Activated CD8-positive, alpha-beta memory T cell treated with anti-CD3 and anti-CD28 coated beads for 36 hours (primary cell): ENCODE data around the gene GGT5. TPM values are rescaled to one million over a fixed set of nuclear protein-coding genes. Genes with fewer than 3 reads are reported as not detected.
"Not testable (repeated sequence)": the region's sequence is repeated elsewhere in the genome, so short reads cannot be mapped to it uniquely, and the experiment has no call there.

Experiments used
- CTCF ChIA-PET: fragments of 350-600 bp; sonication (Branson Sonifier 250); formaldehyde crosslinking; loops from one replicate; lab custom pipeline; 2021; ENCODE audit warnings: antibody characterized with exemption; lab: Charles Lee
- POLR2A ChIA-PET: fragments of 350-600 bp; sonication (Branson Sonifier 250); formaldehyde crosslinking; loops from one replicate; lab custom pipeline; 2021; ENCODE audit warnings: antibody characterized with exemption; lab: Charles Lee
- total RNA-seq, 2 experiments: library from RNA; stranded (reverse); gene quantifications; one replicate each; pipeline ENCODE4 v1.2.3, GENCODE V29; 2021

GGT5 gene
- total RNA-seq, 2 experiments from 2014 or later: not detected

DNA sequence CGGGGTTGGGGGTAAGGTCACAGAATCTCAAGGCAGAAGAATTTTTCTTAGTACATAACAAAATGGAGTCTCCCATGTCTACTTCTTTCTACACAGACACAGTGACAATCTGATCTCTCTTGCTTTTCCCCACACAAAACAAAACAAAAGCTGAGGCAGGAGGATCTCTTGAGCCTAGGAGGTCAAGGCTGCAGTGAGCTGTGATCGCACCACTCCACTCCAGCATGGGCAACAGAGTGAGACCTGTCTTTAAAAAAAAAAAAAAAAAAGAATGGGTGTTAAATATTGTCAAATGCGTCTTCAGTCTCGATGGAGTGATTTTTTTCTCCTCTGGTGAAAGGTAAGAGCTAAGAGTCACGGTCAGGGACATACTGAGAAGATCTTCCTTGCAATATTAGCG is 33.2 kb downstream of the GGT5 start:
- CTCF ChIA-PET, POLR2A ChIA-PET: not testable (repeated sequence)

DNA sequence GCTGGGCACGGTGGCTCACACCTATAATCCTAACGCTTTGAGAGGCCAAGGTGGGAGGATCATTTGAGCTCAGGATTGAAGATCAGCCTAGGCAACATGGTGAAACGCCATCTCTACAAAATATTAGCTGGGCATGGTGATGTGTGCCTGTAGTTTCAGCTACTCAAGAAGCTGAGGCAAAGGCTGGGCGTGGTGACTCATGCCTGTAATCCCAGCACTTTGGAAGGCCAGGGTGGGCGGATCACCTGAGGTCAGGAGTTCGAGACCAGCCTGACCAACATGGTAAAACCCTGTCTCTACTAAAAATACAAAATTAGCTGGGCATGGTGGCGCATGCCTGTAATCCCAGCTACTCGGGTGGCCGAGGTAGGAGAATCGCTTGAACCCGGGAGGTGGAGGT is 34.5 kb downstream of the GGT5 start:
- POLR2A ChIA-PET, CTCF ChIA-PET: not testable (repeated sequence)

DNA sequence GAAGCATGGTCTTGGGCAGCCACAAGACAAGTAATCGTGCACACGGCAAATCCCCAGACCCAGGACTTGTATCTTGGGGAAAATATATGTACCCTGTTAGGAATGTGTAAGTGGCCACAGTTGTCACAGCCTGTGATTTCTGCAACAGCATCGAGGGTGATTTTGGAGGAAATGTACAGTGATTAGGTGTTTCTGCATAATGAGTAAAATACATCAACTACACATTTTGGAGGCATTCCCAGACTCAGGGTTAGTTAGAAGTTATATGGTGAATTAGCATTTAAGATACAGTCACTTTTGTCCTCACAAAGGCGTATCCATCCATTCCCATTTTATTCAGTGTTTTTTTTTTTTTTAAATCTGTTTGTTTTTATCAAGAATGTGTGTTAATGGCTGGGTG is 35.2 kb downstream of the GGT5 start:
- ChIA-PET CTCF (interaction anchor here (0.6 kb wide), 1 partner anchor 173 kb away, joined by 7 read pairs; no protein-coding TSS in a partner anchor), POLR2A (no interaction called here)

DNA sequence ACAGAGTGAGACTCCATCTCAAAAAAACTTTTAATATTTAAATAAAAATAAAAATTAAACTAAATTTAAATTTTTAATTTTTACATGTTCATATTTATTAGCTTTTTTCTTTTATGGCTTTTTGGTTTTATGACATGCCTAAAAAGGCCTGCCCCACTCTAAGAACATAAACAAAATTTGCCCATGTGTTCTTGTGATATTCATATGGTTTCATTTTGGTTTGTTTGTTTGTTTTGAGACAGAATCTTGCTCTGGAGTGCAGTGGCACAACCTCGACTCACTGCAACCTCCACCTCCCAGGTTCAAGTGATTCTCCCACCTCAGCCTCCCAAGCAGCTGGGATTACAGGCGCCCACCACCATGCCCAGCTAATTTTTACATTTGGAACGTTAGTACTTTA is 35.9 kb downstream of the GGT5 start:
- POLR2A ChIA-PET: no interaction called here
- CTCF ChIA-PET: interaction anchor here (0.7 kb wide), 1 partner anchor 10 kb away, joined by 3 read pairs; no protein-coding TSS in a partner anchor

DNA sequence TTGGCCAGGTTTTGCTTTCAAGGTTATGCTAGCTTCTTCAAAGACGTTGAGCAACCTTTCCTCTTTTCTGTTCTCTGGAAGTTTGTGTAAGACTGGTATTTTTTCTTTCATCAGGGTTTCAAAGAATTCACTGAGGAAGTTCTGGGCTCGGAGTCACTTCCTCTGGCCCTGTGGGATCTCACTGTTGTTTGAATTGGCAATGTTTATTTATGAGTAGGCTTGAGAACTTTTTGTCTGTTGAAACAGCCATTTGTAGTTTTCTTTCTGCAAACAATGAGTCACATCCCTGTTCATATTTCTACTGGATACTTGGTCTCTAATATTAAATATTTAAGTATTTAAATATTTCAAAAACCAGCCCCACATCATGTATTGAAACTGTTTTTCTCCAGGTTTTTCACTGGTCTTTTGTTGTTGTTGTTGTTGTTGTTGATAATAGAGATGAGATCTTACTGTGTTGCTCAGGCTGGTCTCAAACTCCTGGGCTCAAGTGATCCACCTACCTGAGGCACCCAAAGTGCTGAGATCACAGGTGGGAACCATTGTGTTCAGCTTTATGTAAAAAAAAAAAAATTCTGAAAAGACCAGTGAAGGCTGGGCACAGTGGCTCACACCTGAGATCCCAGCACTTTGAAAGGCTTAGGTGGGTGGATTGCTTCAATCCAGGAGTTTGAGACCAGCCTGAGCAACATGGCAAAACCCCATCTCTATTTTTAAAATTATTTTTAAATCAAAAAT is 36.7 kb downstream of the GGT5 start:
- ChIA-PET POLR2A (interaction anchor here (0.6 kb wide), 1 partner anchor 77 kb away, joined by 3 read pairs; no protein-coding TSS in a partner anchor), CTCF (interaction anchor here (0.7 kb wide), 1 partner anchor 11 kb away, joined by 3 read pairs; no protein-coding TSS in a partner anchor)

DNA sequence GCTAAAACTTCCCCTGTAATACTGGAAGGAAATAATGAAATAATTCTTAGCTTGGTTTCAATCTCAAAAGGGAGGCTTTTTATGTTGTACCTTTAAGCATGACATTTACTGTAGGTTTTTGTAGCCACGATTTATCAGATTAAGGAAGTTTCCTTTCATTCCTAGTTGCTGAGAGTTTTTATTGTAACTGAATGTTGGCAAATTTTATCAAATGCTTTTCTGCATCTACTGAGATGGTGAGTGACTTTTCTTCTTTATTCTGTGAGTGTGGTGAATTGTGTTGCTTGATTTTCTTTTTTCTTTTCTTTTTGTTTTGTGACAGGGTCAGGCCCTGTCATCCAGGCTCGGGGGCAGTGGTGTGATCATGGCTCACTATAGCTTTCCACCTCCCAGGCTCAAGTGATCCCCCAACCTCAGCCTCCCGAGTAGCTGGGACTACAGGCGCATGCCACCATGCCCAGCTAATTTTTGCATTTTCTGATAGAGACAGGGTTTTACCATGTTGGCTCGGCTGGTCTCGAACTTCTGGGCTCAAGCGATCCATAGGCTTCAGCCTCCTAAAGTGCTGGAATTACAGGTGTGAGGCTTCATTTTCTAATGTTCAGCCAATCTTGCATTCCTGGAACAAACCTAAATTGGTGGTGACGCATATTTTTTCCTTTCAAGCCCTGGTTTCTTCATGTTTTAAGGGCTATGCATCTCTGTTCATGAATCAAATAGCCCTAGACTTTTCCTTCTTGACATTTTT is 37.4 kb downstream of the GGT5 start:
- POLR2A ChIA-PET: no interaction called here

DNA sequence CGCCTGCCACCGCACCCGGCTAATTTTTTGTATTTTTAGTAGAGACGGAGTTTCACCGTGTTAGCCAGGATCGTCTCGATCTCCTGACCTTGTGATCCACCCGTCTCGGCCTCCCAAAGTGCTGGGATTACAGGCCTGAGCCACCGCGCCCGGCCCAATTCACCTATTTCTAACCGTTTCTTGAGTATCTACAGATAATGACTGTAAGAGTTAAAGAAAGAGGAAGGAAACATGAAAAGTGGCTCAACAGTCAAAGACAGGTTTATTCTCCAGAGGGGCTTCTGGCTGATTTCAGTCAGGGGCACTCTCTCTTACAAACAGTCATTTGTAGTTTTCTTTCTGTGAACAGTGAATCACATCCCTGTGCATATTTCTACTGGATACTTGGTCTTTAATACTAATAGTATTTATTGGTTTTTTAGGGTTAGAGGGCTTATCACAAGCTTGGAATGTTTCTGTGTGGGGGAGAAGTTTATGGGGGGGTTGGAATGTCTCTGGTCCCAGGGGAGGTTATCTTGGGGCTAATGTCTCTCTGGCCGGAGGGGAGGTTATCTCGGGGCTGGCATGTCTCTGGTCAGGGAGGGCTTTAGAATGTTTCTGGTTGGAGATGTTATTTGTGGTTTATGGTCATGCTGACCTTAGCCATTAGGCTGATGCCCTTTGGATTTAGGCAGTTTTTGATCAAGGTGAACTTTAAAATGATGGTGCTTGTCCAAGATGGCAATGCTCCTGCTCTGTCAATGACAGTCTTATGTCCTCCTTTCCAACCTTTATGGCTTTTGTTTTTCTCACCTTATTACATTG is 38.2 kb downstream of the GGT5 start:
- POLR2A ChIA-PET, CTCF ChIA-PET: not testable (repeated sequence)

More for the DNA sequence above, 37.4 kb downstream of the GGT5 start:
- CTCF ChIA-PET: no interaction called here

DNA sequence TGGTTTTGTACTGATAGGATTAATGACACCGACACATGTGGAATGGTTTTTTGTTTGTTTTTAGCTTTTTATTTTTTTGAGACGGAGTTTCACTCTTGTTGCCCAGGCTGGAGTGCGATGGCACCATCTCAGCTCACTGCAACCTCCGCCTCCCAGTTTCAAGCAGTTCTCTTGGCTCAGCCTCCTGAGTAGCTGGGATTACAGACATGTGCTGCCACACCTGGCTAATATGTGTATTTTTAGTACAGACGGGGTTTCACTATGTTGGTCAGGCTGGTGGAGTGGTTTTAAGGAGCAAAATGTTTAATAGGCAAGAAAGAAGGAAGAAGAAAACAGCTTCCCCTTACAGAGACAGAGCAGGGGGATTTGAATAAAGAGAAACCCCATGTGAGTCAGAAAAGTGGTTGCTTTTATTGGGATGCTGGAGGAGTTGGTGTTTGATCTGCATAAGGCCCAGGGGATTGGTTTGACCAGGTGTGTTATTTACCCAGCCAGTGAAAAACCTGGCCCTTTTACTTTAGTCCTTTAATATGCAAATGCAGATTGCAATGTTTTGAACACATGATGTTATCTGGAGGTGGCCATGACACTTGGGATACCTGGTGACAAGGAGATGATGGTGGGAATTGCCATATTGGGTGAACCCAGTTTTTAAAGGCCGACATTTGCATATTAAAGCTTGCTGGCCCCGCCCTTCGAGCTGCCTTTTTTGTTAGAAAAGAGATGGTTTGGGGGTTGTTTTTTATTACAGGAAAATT is 39.3 kb downstream of the GGT5 start:
- ChIA-PET CTCF (interaction anchor here (0.9 kb wide), 1 partner anchor 37 kb away, joined by 3 read pairs; no protein-coding TSS in a partner anchor), POLR2A (no interaction called here)

DNA sequence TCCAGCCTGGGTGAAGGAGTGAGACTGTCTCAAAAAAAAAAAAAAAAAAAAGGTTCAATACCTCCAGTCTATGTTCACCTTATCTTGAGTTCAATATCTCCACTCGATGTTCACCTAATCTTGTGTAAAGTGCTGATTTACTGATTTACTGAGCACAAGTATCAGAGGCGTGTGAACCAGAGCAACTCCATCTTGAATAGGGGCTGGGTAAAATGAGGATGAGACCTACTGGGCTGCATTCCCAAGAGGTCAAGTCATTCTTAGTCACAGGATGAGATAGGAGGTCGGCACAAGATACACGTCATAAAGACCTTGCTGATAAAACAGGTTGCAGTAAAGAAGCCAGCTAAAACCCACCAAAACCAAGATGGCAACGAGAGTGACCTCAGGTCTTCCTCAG is 41.0 kb downstream of the GGT5 start:
- POLR2A ChIA-PET: not testable (repeated sequence)
- CTCF ChIA-PET: interaction anchor here (0.7 kb wide), 1 partner anchor 1070 kb away, joined by 5 read pairs; no protein-coding TSS in a partner anchor

DNA sequence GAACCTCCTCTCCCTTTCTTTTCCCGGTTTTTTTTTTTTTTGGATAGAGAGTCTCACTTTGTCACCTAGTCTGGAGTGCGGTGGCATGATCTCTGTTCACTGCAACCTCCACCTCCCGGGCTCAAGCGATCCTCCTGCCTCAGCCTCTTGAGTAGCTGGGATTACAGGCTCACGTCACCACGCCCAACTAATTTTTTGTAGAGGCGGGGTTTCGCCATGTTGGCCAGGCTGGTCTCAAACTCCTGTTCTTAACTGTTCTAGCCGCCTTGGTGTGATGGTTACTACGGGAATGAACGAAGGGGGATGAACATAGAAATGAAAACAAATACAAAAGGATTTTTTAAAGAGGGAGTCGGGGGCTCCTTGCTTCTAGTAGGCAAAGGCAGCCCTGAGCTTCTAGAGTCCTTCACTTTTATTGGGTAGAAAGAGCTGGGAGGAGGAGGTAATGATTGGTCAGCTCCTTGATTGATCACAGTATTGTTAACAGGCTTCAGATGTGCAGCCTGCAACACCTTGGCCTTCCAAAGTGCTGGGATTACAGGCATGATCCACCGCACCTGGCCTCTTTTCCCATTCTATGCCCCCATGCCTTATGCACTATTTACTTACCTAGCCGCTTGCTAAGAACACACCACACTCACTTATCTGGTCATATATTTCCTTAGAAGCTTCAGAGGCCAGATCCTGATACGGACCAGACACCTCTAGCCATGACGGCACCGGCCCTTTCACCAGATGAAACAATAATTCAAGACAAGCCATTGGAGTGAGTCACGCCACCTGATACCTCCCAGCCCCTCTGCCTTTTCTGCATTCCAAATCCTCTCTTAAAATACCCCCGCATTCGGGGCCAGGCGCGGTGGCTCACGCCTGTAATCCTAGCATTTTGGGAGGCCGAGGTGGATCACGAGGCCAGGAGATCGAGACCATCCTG is 42.9 kb downstream of the GGT5 start:
- POLR2A ChIA-PET: no interaction called here

DNA sequence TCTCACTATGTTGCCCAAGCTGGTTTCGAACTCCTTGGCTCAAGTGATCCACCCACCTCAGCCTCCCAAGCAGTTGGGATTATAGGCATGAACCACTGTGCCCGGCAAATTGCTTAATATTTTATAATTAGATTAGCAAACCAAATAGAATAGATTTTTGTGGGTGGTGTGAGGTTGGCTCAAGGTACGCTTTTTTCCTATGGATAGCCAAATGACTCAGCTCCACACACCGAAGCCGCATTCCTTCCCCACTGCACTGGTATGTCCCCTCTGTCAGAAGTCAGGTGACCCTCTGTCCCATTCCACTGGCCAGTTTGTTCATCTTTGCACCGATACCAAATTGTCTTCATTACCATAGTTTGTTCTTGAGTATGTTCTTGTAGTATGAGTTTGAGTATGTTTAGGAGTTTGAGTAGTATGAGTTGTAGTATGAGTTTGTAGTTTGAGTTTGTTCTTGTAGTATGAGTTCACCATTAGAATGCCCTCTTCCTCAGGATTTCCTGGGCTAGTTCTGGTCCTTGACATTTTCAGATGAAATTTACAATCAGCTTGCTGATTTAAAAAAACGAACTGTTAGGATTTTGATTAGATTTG is 44.2 kb downstream of the GGT5 start:
- ChIA-PET POLR2A (no interaction called here), CTCF (no interaction called here)

More for the DNA sequence above, 42.9 kb downstream of the GGT5 start:
- CTCF ChIA-PET: interaction anchor here (1.4 kb wide), 1 partner anchor 29 kb away, joined by 3 read pairs; no protein-coding TSS in a partner anchor

DNA sequence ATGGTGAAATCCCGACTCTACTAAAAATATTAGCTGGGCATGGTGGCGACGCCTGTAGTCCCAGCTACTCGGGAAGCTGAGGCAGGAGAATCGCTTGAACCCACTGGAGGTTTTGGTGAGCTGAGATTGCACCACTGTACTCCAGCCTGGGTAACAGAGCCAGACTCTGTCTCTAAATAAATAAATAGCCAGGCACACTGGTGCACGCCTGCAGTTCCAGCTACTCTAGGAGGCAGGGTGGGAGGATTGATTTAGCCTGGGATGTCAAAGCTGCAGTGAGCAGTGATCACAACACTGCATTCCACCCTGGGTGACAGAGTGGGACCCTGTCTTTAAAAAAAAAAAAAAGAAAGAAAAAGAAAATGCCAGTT is 46.2 kb downstream of the GGT5 start:
- POLR2A ChIA-PET: no interaction called here
- CTCF ChIA-PET: interaction anchor here (0.6 to 2.0 kb wide), 5 partner anchors 9 to 134 kb away, joined by 3 to 4 read pairs (median 3); no protein-coding TSS in a partner anchor

DNA sequence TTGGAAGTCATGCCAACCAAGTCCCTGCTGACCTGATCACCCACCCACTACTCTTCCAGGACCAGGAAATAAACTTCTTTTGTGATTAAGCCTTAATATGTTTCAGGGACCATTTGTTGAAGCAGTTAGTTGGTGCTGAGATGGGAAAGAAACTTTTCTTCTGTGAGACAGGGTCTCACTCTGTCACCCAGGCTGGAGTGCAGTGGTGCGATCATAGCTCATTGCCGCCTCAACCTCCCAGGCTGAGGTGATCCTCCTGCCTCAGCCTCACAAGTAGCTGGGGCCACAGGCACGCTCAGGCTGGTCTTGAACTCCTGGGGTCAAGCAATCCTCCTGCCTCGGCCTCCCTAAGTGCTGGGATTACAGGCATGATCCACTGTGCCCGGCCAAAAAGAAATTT is 53.0 kb downstream of the GGT5 start:
- ChIA-PET CTCF (interaction anchor here (1.4 kb wide), 1 partner anchor 39 kb away, joined by 4 read pairs; no protein-coding TSS in a partner anchor), POLR2A (no interaction called here)

DNA sequence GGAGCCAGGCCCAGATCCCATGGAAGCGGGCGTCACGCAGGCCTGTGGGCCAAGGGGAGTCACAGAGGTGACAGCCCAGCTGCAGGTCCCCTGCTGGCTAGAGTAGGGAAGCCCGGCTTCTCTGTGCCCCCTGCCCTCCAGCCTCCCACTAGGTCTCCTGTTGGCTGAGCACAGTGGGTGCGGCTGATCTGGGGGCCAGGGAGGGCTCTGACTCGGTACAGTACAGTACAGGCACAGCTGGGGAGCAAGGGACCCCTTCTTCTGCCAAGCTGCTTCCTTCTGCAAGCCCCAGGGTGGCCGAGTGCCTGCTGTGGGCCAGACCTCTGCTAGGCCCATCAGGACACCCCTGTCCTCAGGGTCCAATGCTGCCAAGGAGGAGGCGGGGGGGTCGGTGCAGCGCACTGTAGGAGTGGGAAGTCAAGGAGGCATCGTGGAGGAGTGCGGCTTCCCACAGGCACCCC is 53.5 kb downstream of the GGT5 start:
- CTCF ChIA-PET: interaction anchor here (1.4 kb wide), 1 partner anchor 40 kb away, joined by 4 read pairs; no protein-coding TSS in a partner anchor
- POLR2A ChIA-PET: no interaction called here

DNA sequence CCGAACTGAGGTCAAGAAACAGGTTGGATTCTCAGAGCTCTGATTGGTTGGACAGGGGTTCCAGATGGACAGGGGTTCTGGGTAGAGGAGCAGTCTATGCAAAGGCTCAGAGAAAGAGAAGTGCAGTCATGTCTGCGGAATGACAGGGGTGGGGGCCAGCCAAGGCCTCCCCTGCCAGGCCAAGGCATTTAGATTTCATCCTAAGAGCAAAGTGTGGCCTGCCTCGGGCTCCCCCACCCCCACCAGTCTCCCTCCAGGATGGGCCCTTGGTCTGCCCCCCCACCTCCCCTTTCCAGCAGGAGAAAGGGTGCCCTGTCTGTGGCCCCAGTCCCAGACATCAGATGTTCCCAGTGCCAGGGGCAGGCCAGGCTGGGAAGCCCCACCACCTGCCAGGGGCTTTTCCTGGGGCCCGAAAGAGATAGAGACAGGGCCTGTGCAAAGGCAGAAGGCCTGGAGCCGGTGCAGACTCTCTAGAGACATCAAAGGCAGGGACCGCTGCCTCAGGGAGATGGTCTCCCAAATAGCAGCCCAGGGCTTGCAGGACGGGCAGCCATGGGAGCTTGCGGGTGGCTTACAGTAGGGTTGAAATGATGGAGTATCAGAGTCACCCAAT is 54.2 kb downstream of the GGT5 start:
- ChIA-PET CTCF (interaction anchor here (0.9 to 1.6 kb wide), 6 partner anchors 8 to 83 kb away, joined by 3 to 5 read pairs (median 3); no protein-coding TSS in a partner anchor), POLR2A (no interaction called here)

DNA sequence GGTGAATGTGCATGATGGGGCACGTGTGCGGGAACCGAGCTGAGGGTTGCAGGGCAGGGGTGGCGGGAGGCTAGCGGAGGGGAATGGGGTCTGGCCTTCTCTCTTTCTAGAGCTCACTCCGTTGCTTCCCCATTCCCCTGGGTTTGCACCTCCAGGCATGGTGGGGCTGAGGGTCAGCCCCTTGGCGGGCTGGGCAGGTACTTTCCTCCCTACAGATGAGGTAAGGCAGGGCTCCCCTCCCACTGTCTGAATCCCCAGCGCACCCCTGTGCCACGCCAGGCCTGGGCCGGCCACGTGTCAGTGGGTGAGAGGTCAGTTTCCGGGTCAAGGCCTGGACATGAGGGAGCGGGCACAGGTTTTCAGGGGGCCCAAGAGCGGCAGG is 54.7 kb downstream of the GGT5 start:
- ChIA-PET CTCF (interaction anchor here (0.6 to 1.6 kb wide), 7 partner anchors 9 to 106 kb away, joined by 3 to 5 read pairs (median 3); no protein-coding TSS in a partner anchor), POLR2A (no interaction called here)
